Mucosa of rectum (tissue), 2 donors: ENCODE data around the gene KBTBD12.

Experiments used
- H3K27ac ChIP-seq, 2 donors: one replicate each; pipeline ENCODE4 v1.7.0; 2013; ENCODE audit warnings: inconsistent platforms in 2 of 2, low read depth in 2 of 2, low read length in 2 of 2
- H3K27me3 ChIP-seq, 2 donors: one replicate each; pipeline ENCODE4 v1.7.0; 2013; ENCODE audit warnings: low read length in 2 of 2; ENCODE audit not compliant: control insufficient read depth in 2 of 2, insufficient read depth in 2 of 2
- H3K36me3 ChIP-seq, 2 donors: one replicate each; pipeline ENCODE4 v1.7.0; 2013; ENCODE audit warnings: low read length in 2 of 2; ENCODE audit not compliant: control insufficient read depth in 2 of 2, insufficient read depth in 2 of 2
- H3K4me1 ChIP-seq, 2 donors: one replicate each; pipeline ENCODE4 v1.7.0; 2013; ENCODE audit warnings: low read length in 2 of 2, mild to moderate bottlenecking in 1 of 2; ENCODE audit not compliant: control insufficient read depth in 2 of 2, insufficient read depth in 2 of 2
- H3K4me3 ChIP-seq, 2 donors: one replicate each; pipeline ENCODE4 v1.7.0; 2013; ENCODE audit warnings: low read length in 2 of 2
- H3K9ac ChIP-seq, 2 donors: one replicate each; pipeline ENCODE4 v1.7.0; 2013; ENCODE audit warnings: low read length in 2 of 2, low read depth in 1 of 2, mild to moderate bottlenecking in 1 of 2
- H3K9me3 ChIP-seq, 2 donors: one replicate each; pipeline ENCODE4 v1.7.0; 2013; ENCODE audit warnings: low read length in 2 of 2; ENCODE audit not compliant: control insufficient read depth in 2 of 2
- donor health status: healthy.
- donor health status: Normal muscosa, but diverticular disease.

The KBTBD12 gene

GRCh38 chr3:127981097-127981496, 66.1 kb downstream of the KBTBD12 start:
- no peak overlapping the region for H3K4me3 ChIP-seq
- H3K4me1 ChIP-seq: no peaks in the 10 kb centered on the region
- H3K27me3 ChIP-seq: no peaks in the 10 kb centered on the region
- H3K36me3 ChIP-seq: no peaks in the 10 kb centered on the region
- H3K9me3 ChIP-seq: peaks cover 0 to 2% of the 10 kb centered on the region in 2 donors
- no peak overlapping the region for H3K9ac ChIP-seq
- no peak overlapping the region for H3K27ac ChIP-seq

- Histone ChIP-seq H3K4me3 (no peak overlapping the region), H3K36me3 (no peaks in the 10 kb centered on the region), H3K27me3 (no peaks in the 10 kb centered on the region), H3K9me3 (peaks cover 0 to 2% of the 10 kb centered on the region in 2 donors), H3K9ac (no peak overlapping the region), H3K4me1 (peaks cover 0 to 5% of the 10 kb centered on the region in 2 donors), H3K27ac (no peak overlapping the region)
These were observed 67.1 kb downstream of the KBTBD12 start for GRCh38 chr3:127982155-127982554.

- peaks cover 2 to 10% of the 10 kb centered on the region in 2 donors for H3K4me1 ChIP-seq
- no peak overlapping the region for H3K9ac ChIP-seq
- H3K36me3 ChIP-seq: no peaks in the 10 kb centered on the region
- no peaks in the 10 kb centered on the region for H3K27me3 ChIP-seq
- H3K4me3 ChIP-seq: no peak overlapping the region
- H3K27ac ChIP-seq: no peak overlapping the region
- no peaks in the 10 kb centered on the region for H3K9me3 ChIP-seq
These were observed 69.4 kb downstream of the KBTBD12 start for GRCh38 chr3:127984241-127984975.

GRCh38 chr3:127985216-127985615, 70.2 kb downstream of the KBTBD12 start:
- H3K27me3 ChIP-seq: no peaks in the 10 kb centered on the region
- H3K36me3 ChIP-seq: no peaks in the 10 kb centered on the region
- no peak overlapping the region for H3K9ac ChIP-seq
- peaks cover 2 to 10% of the 10 kb centered on the region in 2 donors for H3K4me1 ChIP-seq
- H3K27ac ChIP-seq: no peak overlapping the region
- H3K9me3 ChIP-seq: no peaks in the 10 kb centered on the region
- no peak overlapping the region for H3K4me3 ChIP-seq

GRCh38 chr3:127985655-127986225, 70.7 kb downstream of the KBTBD12 start:
- peaks cover 0 to 2% of the 10 kb centered on the region in 2 donors for H3K27me3 ChIP-seq
- H3K27ac ChIP-seq: no peak overlapping the region
- H3K9me3 ChIP-seq: no peaks in the 10 kb centered on the region
- no peak overlapping the region for H3K9ac ChIP-seq
- H3K4me3 ChIP-seq: no peak overlapping the region
- H3K36me3 ChIP-seq: no peaks in the 10 kb centered on the region
- H3K4me1 ChIP-seq: peaks cover 2 to 10% of the 10 kb centered on the region in 2 donors

- Histone ChIP-seq H3K9ac (no peak overlapping the region), H3K4me1 (peaks cover 2 to 10% of the 10 kb centered on the region in 2 donors), H3K4me3 (no peak overlapping the region), H3K36me3 (no peaks in the 10 kb centered on the region), H3K9me3 (no peaks in the 10 kb centered on the region), H3K27me3 (peaks cover 0 to 2% of the 10 kb centered on the region in 2 donors), H3K27ac (no peak overlapping the region)
These were observed 71.8 kb downstream of the KBTBD12 start for GRCh38 chr3:127986803-127987202.

- H3K36me3 ChIP-seq: no peaks in the 10 kb centered on the region
- H3K4me3 ChIP-seq: no peak overlapping the region
- H3K27ac ChIP-seq: peak overlapping the region; percentile 16 to 32
- no peak overlapping the region for H3K9ac ChIP-seq
- peaks cover 2 to 10% of the 10 kb centered on the region in 2 donors for H3K4me1 ChIP-seq
- no peaks in the 10 kb centered on the region for H3K9me3 ChIP-seq
- H3K27me3 ChIP-seq: peaks cover 0 to 2% of the 10 kb centered on the region in 2 donors
These were observed 72.4 kb downstream of the KBTBD12 start for GRCh38 chr3:127987309-127987995.

- H3K9me3 ChIP-seq: no peaks in the 10 kb centered on the region
- no peak overlapping the region for H3K27ac ChIP-seq
- H3K27me3 ChIP-seq: peaks cover 0 to 2% of the 10 kb centered on the region in 2 donors
- peaks cover 2 to 10% of the 10 kb centered on the region in 2 donors for H3K4me1 ChIP-seq
- no peaks in the 10 kb centered on the region for H3K36me3 ChIP-seq
- no peak overlapping the region for H3K9ac ChIP-seq
- no peak overlapping the region for H3K4me3 ChIP-seq
These were observed 73.9 kb downstream of the KBTBD12 start for GRCh38 chr3:127988770-127989557.

GRCh38 chr3:127990051-127990450, 75.0 kb downstream of the KBTBD12 start:
- no peak overlapping the region for H3K27ac ChIP-seq
- peaks cover 0 to 2% of the 10 kb centered on the region in 2 donors for H3K27me3 ChIP-seq
- no peaks in the 10 kb centered on the region for H3K36me3 ChIP-seq
- no peak overlapping the region for H3K9ac ChIP-seq
- H3K4me3 ChIP-seq: no peak overlapping the region
- no peaks in the 10 kb centered on the region for H3K9me3 ChIP-seq
- peaks cover 2 to 10% of the 10 kb centered on the region in 2 donors for H3K4me1 ChIP-seq
